Femur (tissue), 1 donor: ENCODE data around the gene GSTT2.
"Not testable (repeated sequence)": the region's sequence is repeated elsewhere in the genome, so short reads cannot be mapped to it uniquely, and the experiment has no call there.

Source experiments
- DNase-seq: peaks from one replicate; pipeline ENCODE4 v3.0.0-alpha.2; 2017

The GSTT2 gene

GRCh38 chr22:23974836-23975352 is 5.0 kb upstream of the GSTT2 start:
- not testable (repeated sequence) for DNase-seq

- not testable (repeated sequence) for DNase-seq
These were observed 2.6 kb upstream of the GSTT2 start for GRCh38 chr22:23977304-23977703.

- not testable (repeated sequence) for DNase-seq
These were observed 633 bp downstream of the GSTT2 start for GRCh38 chr22:23980567-23980966.

GRCh38 chr22:23984430-23984829 is 4.5 kb downstream of the GSTT2 start:
- DNase-seq = no peak

- not testable (repeated sequence) for DNase-seq
These were observed 6.2 kb downstream of the GSTT2 start for GRCh38 chr22:23986089-23986488.

- not testable (repeated sequence) for DNase-seq
These were observed 6.7 kb downstream of the GSTT2 start for GRCh38 chr22:23986538-23987178.

- DNase-seq = not testable (repeated sequence)
These were observed 9.8 kb downstream of the GSTT2 start for GRCh38 chr22:23989583-23990244.

- DNase-seq = not testable (repeated sequence)
These were observed 13.1 kb downstream of the GSTT2 start for GRCh38 chr22:23993080-23993479.

- not testable (repeated sequence) for DNase-seq
These were observed 13.7 kb downstream of the GSTT2 start for GRCh38 chr22:23993581-23994177.

- no peak for DNase-seq
These were observed 17.2 kb downstream of the GSTT2 start for GRCh38 chr22:23997092-23997491.

GRCh38 chr22:23999779-24000178 is 19.8 kb downstream of the GSTT2 start:
- not testable (repeated sequence) for DNase-seq

- DNase-seq = no peak
These were observed 21.4 kb downstream of the GSTT2 start for GRCh38 chr22:24001314-24001713.

GRCh38 chr22:24002272-24002671 is 22.3 kb downstream of the GSTT2 start:
- DNase-seq = no peak

- DNase-seq = no peak
These were observed 22.9 kb downstream of the GSTT2 start for GRCh38 chr22:24002851-24003250.

- DNase-seq = no peak
These were observed 24.0 kb downstream of the GSTT2 start for GRCh38 chr22:24003887-24004286.

- DNase-seq = no peak
These were observed 25.3 kb downstream of the GSTT2 start, which contains the start of gene GSTT4 for GRCh38 chr22:24005201-24005600. Gene GSTT4, minus strand, starts transcription at chr22:24005453. Its CDS starts 97 bp downstream, at chr22:24005356.

- no peak for DNase-seq
These were observed 26.4 kb downstream of the GSTT2 start for GRCh38 chr22:24006207-24006913.

- DNase-seq = no peak
These were observed 26.9 kb downstream of the GSTT2 start for GRCh38 chr22:24006914-24007214.

GRCh38 chr22:24007253-24008021 is 27.5 kb downstream of the GSTT2 start:
- no peak for DNase-seq

GRCh38 chr22:24008022-24008283 is 28.0 kb downstream of the GSTT2 start:
- no peak for DNase-seq

GRCh38 chr22:24008381-24009226 is 28.7 kb downstream of the GSTT2 start:
- no peak for DNase-seq
